ENCODE measurements around the gene ZNF133. TPM values are rescaled to one million over a fixed set of nuclear protein-coding genes. Genes with fewer than 3 reads are reported as not detected.
"Not testable (repeated sequence)": the region's sequence is repeated elsewhere in the genome, so short reads cannot be mapped to it uniquely, and the experiment has no call there.

The ZNF133 gene
- polyA plus RNA-seq, 4 donors, result 7.5 to 19.6 (median 10.9) TPM

GRCh38 chr20:18271160-18271559 is 17.2 kb upstream of the ZNF133 start:
- no peaks in the 10 kb centered on the region for H3K4me1 ChIP-seq (ENCODE audit: control insufficient read depth in 3 of 3, insufficient read depth in 2 of 3, low read depth in 1 of 3, low read length in 2 of 3)
- H3K27me3 ChIP-seq (ENCODE audit: control insufficient read depth in 3 of 3, insufficient read depth in 3 of 3, low read length in 3 of 3), result peaks cover 0 to 5% (median 0%) of the 10 kb centered on the region in 3 donors
- no peaks in the 10 kb centered on the region for H3K36me3 ChIP-seq (ENCODE audit: control insufficient read depth in 3 of 3, insufficient read depth in 2 of 3, low read depth in 1 of 3, low read length in 3 of 3)
- no peak overlapping the region for H3K4me3 ChIP-seq (ENCODE audit: low read depth in 1 of 3, low read length in 3 of 3)
- DNase-seq (peak in 1 of 2 donors; percentile 53), FAIRE-seq (no peak)
- peaks cover 0 to 3% of the 10 kb centered on the region in 2 donors for H3K9me3 ChIP-seq (ENCODE audit: control insufficient read depth in 2 of 2, insufficient read depth in 1 of 2, low read depth in 1 of 2, low read length in 1 of 2)
- H3K27ac ChIP-seq (ENCODE audit: low read depth in 1 of 3, low read length in 2 of 3), result no peak overlapping the region
- WGBS, 3 donors, result 35 to 58% (median 56%) methylated on average over 2 of the region's 2 CpGs

GRCh38 chr20:18272451-18272850 is 15.9 kb upstream of the ZNF133 start:
- Histone ChIP-seq H3K27me3 (ENCODE audit: control insufficient read depth in 3 of 3, insufficient read depth in 3 of 3, low read length in 3 of 3) (peaks cover 0 to 5% (median 0%) of the 10 kb centered on the region in 3 donors), H3K4me3 (ENCODE audit: low read depth in 1 of 3, low read length in 3 of 3) (no peak overlapping the region), H3K27ac (ENCODE audit: low read depth in 1 of 3, low read length in 2 of 3) (no peak overlapping the region), H3K9me3 (ENCODE audit: control insufficient read depth in 2 of 2, insufficient read depth in 1 of 2, low read depth in 1 of 2, low read length in 1 of 2) (peaks cover 0 to 3% of the 10 kb centered on the region in 2 donors), H3K4me1 (ENCODE audit: control insufficient read depth in 3 of 3, insufficient read depth in 2 of 3, low read depth in 1 of 3, low read length in 2 of 3) (no peaks in the 10 kb centered on the region), H3K36me3 (ENCODE audit: control insufficient read depth in 3 of 3, insufficient read depth in 2 of 3, low read depth in 1 of 3, low read length in 3 of 3) (no peaks in the 10 kb centered on the region)
- peak; percentile 63 to 66 for DNase-seq
- no peak for FAIRE-seq
- WGBS, 3 donors, result 39 to 75% (median 44%) methylated on average over 6 of the region's 6 CpGs

- Histone ChIP-seq H3K9me3 (ENCODE audit: control insufficient read depth in 2 of 2, insufficient read depth in 1 of 2, low read depth in 1 of 2, low read length in 1 of 2) (peaks cover 0 to 3% of the 10 kb centered on the region in 2 donors), H3K27me3 (ENCODE audit: control insufficient read depth in 3 of 3, insufficient read depth in 3 of 3, low read length in 3 of 3) (no peaks in the 10 kb centered on the region), H3K27ac (ENCODE audit: low read depth in 1 of 3, low read length in 2 of 3) (no peak overlapping the region), H3K4me1 (ENCODE audit: control insufficient read depth in 3 of 3, insufficient read depth in 2 of 3, low read depth in 1 of 3, low read length in 2 of 3) (no peaks in the 10 kb centered on the region), H3K36me3 (ENCODE audit: control insufficient read depth in 3 of 3, insufficient read depth in 2 of 3, low read depth in 1 of 3, low read length in 3 of 3) (no peaks in the 10 kb centered on the region), H3K4me3 (ENCODE audit: low read depth in 1 of 3, low read length in 3 of 3) (no peak overlapping the region)
- DNase-seq (no peak), FAIRE-seq (no peak)
These were observed 14.6 kb upstream of the ZNF133 start for GRCh38 chr20:18273738-18274137.

- WGBS, 3 donors, result 93 to 94% (median 93%) methylated on average over 7 of the region's 7 CpGs
- FAIRE-seq; H3K4me3 ChIP-seq (ENCODE audit: low read depth in 1 of 3, low read length in 3 of 3); DNase-seq; H3K27ac ChIP-seq (ENCODE audit: low read depth in 1 of 3, low read length in 2 of 3); H3K27me3 ChIP-seq (ENCODE audit: control insufficient read depth in 3 of 3, insufficient read depth in 3 of 3, low read length in 3 of 3); H3K9me3 ChIP-seq (ENCODE audit: control insufficient read depth in 2 of 2, insufficient read depth in 1 of 2, low read depth in 1 of 2, low read length in 1 of 2); H3K4me1 ChIP-seq (ENCODE audit: control insufficient read depth in 3 of 3, insufficient read depth in 2 of 3, low read depth in 1 of 3, low read length in 2 of 3); H3K36me3 ChIP-seq (ENCODE audit: control insufficient read depth in 3 of 3, insufficient read depth in 2 of 3, low read depth in 1 of 3, low read length in 3 of 3): not testable (repeated sequence)
These were observed 12.4 kb upstream of the ZNF133 start for GRCh38 chr20:18275960-18276359.

GRCh38 chr20:18276821-18277220 is 11.5 kb upstream of the ZNF133 start:
- no peaks in the 10 kb centered on the region for H3K36me3 ChIP-seq (ENCODE audit: control insufficient read depth in 3 of 3, insufficient read depth in 2 of 3, low read depth in 1 of 3, low read length in 3 of 3)
- FAIRE-seq (no peak), DNase-seq (peak; percentile 79 to 83)
- H3K4me3 ChIP-seq (ENCODE audit: low read depth in 1 of 3, low read length in 3 of 3), result no peak overlapping the region
- peaks cover 0 to 8% (median 7%) of the 10 kb centered on the region in 3 donors for H3K27me3 ChIP-seq (ENCODE audit: control insufficient read depth in 3 of 3, insufficient read depth in 3 of 3, low read length in 3 of 3)
- WGBS, 3 donors, result 13 to 17% (median 13%) methylated on average over 12 of the region's 12 CpGs
- no peaks in the 10 kb centered on the region for H3K9me3 ChIP-seq (ENCODE audit: control insufficient read depth in 2 of 2, insufficient read depth in 1 of 2, low read depth in 1 of 2, low read length in 1 of 2)
- H3K27ac ChIP-seq (ENCODE audit: low read depth in 1 of 3, low read length in 2 of 3), result no peak overlapping the region
- H3K4me1 ChIP-seq (ENCODE audit: control insufficient read depth in 3 of 3, insufficient read depth in 2 of 3, low read depth in 1 of 3, low read length in 2 of 3), result no peaks in the 10 kb centered on the region

- H3K27me3 ChIP-seq (ENCODE audit: control insufficient read depth in 3 of 3, insufficient read depth in 3 of 3, low read length in 3 of 3), result peaks cover 0 to 9% (median 7%) of the 10 kb centered on the region in 3 donors
- no peaks in the 10 kb centered on the region for H3K36me3 ChIP-seq (ENCODE audit: control insufficient read depth in 3 of 3, insufficient read depth in 2 of 3, low read depth in 1 of 3, low read length in 3 of 3)
- no peaks in the 10 kb centered on the region for H3K4me1 ChIP-seq (ENCODE audit: control insufficient read depth in 3 of 3, insufficient read depth in 2 of 3, low read depth in 1 of 3, low read length in 2 of 3)
- no peak for DNase-seq
- H3K4me3 ChIP-seq (ENCODE audit: low read depth in 1 of 3, low read length in 3 of 3), result no peak overlapping the region
- H3K27ac ChIP-seq (ENCODE audit: low read depth in 1 of 3, low read length in 2 of 3), result no peak overlapping the region
- 73 to 85% (median 76%) methylated on average over 2 of the region's 2 CpGs for WGBS, 3 donors
- no peak for FAIRE-seq
- H3K9me3 ChIP-seq (ENCODE audit: control insufficient read depth in 2 of 2, insufficient read depth in 1 of 2, low read depth in 1 of 2, low read length in 1 of 2), result peaks cover 0 to 2% of the 10 kb centered on the region in 2 donors
These were observed 9.1 kb upstream of the ZNF133 start for GRCh38 chr20:18279242-18279641.

GRCh38 chr20:18284805-18285533 is 3.4 kb upstream of the ZNF133 start:
- WGBS, 3 donors, result 78 to 92% (median 90%) methylated on average over 3 of the region's 3 CpGs
- DNase-seq, result no peak
- FAIRE-seq, result no peak
- Histone ChIP-seq H3K9me3 (ENCODE audit: control insufficient read depth in 2 of 2, insufficient read depth in 1 of 2, low read depth in 1 of 2, low read length in 1 of 2) (peaks cover 0 to 11% of the 10 kb centered on the region in 2 donors), H3K27ac (ENCODE audit: low read depth in 1 of 3, low read length in 2 of 3) (no peak overlapping the region), H3K36me3 (ENCODE audit: control insufficient read depth in 3 of 3, insufficient read depth in 2 of 3, low read depth in 1 of 3, low read length in 3 of 3) (no peaks in the 10 kb centered on the region), H3K27me3 (ENCODE audit: control insufficient read depth in 3 of 3, insufficient read depth in 3 of 3, low read length in 3 of 3) (peaks cover 0 to 13% (median 7%) of the 10 kb centered on the region in 3 donors), H3K4me1 (ENCODE audit: control insufficient read depth in 3 of 3, insufficient read depth in 2 of 3, low read depth in 1 of 3, low read length in 2 of 3) (peaks cover 0 to 10% (median 6%) of the 10 kb centered on the region in 3 donors), H3K4me3 (ENCODE audit: low read depth in 1 of 3, low read length in 3 of 3) (no peak overlapping the region)

- peaks cover 0 to 11% of the 10 kb centered on the region in 2 donors for H3K9me3 ChIP-seq (ENCODE audit: control insufficient read depth in 2 of 2, insufficient read depth in 1 of 2, low read depth in 1 of 2, low read length in 1 of 2)
- H3K4me1 ChIP-seq (ENCODE audit: control insufficient read depth in 3 of 3, insufficient read depth in 2 of 3, low read depth in 1 of 3, low read length in 2 of 3), result peaks cover 0 to 10% (median 6%) of the 10 kb centered on the region in 3 donors
- WGBS, 3 donors, result 7 to 13% (median 10%) methylated on average over 11 of the region's 11 CpGs
- FAIRE-seq (no peak), DNase-seq (no peak)
- H3K27ac ChIP-seq (ENCODE audit: low read depth in 1 of 3, low read length in 2 of 3), result peak overlapping the region; percentile 68 to 99 (median 94)
- peaks cover 0 to 2% (median 0%) of the 10 kb centered on the region in 3 donors for H3K36me3 ChIP-seq (ENCODE audit: control insufficient read depth in 3 of 3, insufficient read depth in 2 of 3, low read depth in 1 of 3, low read length in 3 of 3)
- peak overlapping the region; percentile 67 to 85 (median 83) for H3K4me3 ChIP-seq (ENCODE audit: low read depth in 1 of 3, low read length in 3 of 3)
- peaks cover 0 to 6% (median 5%) of the 10 kb centered on the region in 3 donors for H3K27me3 ChIP-seq (ENCODE audit: control insufficient read depth in 3 of 3, insufficient read depth in 3 of 3, low read length in 3 of 3)
These were observed 797 bp upstream of the ZNF133 start for GRCh38 chr20:18287546-18287914.

Measured in small intestine (tissue), 7 donors.